ENCODE measurements around the gene NSUN5.
"Not testable (repeated sequence)": the region's sequence is repeated elsewhere in the genome, so short reads cannot be mapped to it uniquely, and the experiment has no call there.

Gene NSUN5

DNA sequence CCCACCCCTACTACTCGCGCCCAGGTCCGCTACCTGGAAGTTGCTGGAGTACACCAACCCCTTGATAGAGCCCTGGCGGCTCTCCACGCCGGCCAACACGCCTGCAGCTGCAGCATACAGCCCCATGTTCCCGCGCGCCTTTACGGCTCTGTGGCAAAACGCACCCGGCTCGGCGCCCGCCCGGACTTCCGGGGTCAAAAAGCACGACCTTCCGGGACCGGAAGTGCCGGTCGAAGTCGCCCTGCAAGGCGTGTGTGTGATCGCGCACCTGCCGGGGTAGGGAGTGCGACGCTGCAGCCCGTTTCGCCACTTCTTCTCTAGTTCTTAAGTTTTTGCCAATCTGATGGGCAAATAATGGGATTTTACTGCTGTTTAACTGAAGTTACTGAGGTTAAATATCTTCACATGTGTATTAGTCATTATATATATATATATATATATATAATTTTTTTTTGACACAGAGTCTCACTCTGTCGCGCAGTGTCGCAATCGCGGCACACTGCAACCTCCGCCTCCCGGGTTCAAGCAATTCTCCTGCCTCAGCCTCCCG lies at the start of gene NSUN5:
TSS of gene NSUN5 (minus strand) at position 162 of the 550 bp plus-strand sequence. CDS start at position 126, 36 bp downstream.
- DNase-seq (ENCODE audit: low read depth): peak; percentile 40

DNA sequence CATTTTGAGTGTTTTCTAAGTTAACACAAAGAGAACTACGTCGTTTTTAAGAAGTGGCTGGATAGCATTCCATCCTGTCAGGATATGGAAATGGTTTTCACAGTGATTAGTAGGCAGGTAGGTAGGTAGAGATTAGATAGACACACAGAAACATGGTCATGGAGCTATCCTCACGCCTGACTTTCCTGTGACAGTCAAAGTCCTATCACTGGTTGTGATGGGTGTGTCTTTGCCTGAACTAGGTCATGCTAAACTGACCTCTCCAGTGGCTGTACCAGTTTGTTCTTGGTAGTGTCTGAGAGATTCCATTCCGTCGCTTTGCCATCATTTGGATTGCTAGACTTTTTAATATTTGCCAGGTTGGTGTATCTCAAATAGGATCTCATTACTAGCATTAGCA lies 47.5 kb upstream of the NSUN5 start:
- no peak for DNase-seq (ENCODE audit: low read depth)

DNA sequence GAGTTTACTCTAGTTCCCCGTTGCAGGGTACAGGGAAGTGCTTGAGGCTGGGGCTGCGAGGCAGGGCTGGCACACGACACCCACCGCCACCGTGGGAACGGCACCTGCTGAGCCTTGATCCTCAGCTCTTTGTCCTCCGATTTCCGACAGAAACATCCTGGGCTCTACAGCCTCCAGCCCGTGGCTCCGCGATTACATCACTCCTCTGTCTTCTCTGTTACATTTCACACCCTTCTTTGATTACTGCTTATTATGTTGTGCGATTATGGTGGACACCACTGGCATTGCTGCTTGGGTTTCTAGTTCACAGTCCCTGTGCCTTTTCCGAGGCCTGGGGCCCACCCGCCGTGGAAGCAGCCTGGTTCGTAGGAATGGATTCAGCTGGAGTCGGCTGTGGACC lies 46.2 kb upstream of the NSUN5 start:
- no peak for DNase-seq (ENCODE audit: low read depth)

DNA sequence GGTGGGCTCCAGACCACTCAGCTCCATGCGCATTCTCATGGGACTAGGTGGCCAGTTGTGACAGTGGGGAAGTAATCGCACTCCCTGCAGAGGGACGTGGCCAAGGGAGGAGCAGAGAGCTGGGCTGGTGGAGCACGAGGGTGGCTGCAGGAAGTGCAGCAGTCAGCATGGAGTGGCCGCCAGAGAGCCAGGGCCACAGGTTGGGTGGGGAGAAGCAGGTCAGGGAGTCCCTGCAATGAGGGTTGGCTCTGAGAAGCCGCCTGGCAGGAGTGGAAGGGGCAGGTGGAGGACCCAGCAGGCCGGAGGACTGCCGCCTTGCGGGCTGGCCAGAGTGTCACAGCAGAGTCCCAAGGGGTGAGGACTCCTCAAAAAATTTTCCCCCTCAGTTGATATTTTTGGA lies 45.6 kb upstream of the NSUN5 start:
- no peak for DNase-seq (ENCODE audit: low read depth)

DNA sequence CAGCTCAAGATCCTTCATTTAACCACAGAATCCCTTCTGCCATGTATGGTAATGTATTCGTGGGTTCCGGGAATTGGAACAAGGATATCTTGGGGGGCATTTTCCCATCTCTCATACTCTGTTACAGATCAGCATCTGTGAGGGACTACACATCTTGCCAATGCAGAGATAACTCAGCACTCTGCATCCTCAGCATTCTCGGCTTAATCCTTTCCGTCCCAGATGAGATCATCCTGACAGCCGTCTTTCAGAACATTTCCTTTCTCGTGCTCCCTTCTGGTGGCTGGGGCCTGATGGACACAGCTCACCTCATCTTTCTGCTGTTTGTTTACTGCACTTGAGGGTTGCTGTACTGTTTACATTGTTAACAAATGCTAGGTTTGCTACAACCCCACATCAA lies 44.6 kb upstream of the NSUN5 start:
- DNase-seq (ENCODE audit: low read depth): no peak

DNA sequence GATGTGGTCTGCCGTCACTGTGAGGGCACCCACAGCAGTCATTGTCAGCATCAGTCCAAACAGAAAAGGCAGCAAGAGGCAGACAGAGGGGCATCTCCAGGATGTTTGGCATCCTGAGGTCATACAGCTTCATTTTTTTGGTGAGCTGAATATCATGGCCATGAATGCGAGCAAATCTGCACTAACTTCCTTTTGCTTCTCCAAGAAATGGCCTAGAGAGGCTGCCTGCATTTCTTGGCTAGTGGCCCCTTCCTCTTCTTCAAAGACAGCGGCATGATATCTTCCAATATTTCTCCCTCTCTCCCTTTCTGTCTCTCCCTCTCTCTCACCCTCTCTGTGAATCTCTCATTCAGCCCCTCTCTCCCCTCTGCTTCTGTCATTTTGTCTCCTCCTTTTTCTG lies 44.2 kb upstream of the NSUN5 start:
- DNase-seq (ENCODE audit: low read depth): no peak

DNA sequence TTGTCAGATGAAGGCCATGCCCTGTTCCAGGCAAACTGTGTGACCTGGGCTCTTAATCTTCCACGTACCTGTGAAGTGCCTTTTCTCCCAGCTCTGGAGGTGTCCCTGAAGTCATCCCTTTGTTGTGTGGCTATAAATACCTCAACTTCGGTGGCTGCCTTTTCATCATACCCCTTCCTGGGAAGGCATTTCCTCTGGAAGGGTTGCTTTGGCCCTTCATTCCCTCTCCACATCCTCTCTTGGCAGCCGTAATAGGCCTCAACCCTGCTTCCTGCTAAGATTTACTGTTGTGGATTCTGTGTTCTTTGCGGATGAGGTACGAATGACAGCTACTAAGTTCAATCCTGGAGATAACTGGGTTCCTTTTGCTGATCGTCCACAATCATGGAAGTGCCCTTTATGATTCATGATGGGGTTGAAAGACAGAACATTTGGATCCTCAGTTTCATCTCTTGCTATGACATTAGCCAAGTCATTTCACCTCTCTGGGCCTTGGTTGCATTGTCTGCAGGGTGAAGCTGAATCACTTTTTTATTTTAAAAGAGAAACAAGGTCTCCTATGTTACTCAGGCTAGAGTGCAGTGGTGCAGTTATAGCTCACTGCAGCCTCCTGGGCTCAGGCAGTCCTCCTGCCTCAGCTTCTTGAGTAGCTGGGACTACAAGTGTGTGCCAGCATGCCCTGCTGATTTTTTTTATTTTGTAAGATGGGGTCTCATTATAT lies 43.0 kb upstream of the NSUN5 start:
- no peak for DNase-seq (ENCODE audit: low read depth)

DNA sequence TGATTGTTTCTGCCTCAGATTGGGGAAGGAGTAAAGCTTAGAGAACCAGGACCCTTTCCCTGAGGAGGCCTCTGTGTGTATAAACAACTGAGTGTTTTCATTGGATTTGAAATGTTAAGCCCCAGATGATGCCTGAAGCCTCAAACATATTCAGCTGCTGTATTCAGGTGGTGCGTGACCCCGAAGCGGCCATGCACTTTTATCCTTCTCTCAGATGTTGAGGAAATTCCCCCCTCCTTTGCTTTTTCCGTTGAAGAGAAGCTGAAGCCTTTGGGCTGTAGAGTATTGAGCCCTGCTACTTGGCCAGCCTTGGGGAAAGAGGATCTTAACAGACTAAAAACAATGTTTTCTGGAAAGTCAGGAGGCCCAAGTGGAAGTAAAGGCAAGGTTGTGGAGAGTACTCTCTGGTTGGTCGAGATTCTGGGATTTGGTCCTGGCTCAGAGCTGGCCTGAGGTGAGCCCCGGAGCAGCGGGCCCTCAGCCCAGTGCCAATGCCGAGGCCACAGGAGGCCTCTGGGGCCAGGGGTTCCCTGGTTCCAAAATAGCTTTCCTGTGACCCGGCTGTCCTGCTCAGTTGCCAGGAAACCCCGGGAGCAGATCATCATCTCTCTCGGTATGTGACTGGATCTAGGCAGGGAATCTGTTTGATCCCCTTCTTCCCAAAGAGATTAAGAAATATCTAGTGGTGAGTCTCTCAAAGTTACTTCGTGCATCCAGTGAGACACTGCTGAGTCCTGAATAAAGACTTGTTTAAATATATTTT lies 41.9 kb upstream of the NSUN5 start:
- DNase-seq (ENCODE audit: low read depth): no peak

DNA sequence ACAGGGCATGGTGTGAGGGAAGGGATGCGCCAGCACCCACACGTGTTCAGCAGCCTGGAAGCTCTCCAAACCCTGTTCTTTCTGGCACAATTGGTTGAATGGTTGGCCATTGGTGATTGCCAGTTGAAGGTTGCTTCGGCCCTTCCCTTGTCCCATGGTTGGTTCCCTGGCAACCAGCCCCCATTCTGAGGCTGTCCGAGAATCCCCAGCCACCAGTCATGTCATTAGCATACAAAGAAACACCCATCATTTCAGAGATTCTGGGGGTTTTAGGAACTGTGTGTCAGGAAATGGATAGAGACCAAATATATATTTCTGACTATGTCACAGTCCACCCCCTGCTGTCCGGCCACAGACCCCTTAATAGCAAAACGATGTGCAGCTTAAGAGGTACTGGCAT lies 41.1 kb upstream of the NSUN5 start:
- DNase-seq (ENCODE audit: low read depth): no peak

DNA sequence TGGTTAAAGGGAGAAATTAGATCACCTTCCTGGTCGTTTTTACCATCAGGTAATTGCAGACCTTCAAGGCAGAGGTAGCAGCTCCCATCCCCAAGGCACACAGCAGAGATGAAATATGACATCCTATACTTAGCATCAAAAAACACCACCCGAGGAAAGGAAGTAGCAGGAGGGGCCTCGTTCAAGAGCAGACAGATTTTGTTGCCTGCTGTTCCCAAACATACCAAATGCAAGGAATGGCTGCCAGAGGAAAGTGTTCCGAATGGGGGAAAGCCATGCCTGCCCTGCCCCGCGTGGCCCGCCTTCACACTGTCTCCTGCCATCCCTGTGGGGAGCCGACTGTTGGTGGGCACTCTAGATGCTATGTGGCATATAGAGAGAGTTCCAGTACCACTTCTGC lies 37.3 kb upstream of the NSUN5 start:
- DNase-seq (ENCODE audit: low read depth): no peak

DNA sequence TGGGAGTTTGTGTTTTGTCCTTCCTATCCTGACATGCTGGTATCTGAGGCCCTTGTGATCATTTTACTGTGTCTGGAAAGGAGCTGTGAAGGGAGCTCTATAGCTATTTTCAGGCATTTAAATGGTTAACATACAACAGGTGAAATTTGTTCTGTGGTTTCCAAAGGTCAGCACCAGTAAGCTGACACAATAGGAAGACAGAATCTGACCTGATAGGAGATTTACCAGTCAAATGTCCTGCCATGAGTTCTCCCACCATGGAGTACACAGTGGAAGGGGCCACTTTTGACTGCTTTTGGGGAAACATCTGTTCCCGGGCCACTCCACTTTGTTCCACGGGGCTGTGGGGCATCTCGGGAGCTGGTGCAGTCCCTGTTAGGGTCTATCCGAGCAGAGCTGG lies 36.9 kb upstream of the NSUN5 start:
- DNase-seq (ENCODE audit: low read depth): no peak

DNA sequence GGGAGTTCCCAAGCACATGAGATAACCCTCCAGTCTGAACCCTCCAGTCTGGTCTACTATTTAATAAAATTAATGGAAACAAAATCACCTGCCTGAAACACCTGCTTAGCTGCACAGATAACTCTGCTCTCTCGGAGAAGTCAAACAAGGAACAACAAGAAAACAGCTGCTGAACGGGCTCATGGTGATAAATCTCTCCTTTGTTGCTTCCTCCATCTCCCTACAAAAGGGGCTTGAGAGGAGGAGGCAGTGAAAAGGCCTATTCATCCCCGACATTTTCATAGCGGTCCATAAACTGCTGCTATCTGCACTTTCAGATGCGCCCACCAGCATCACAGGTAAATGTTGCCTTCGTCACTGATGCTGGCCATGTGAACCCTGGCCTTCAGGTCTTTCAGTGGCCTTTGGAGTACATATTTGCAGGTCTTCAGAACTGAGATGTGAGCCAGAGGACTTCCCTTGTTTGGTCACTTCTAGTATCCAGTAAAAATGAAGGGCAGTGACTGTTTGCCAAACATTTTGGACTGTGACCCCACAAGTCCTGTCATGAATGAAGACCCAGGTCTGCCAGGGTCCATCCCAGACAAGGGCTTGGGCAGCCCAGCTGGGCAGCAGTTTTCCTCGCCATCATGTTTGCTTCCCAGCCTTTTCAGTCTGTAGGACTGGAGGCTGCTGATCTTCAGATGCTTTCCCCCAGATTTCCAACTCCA lies 35.2 kb upstream of the NSUN5 start:
- no peak for DNase-seq (ENCODE audit: low read depth)

DNA sequence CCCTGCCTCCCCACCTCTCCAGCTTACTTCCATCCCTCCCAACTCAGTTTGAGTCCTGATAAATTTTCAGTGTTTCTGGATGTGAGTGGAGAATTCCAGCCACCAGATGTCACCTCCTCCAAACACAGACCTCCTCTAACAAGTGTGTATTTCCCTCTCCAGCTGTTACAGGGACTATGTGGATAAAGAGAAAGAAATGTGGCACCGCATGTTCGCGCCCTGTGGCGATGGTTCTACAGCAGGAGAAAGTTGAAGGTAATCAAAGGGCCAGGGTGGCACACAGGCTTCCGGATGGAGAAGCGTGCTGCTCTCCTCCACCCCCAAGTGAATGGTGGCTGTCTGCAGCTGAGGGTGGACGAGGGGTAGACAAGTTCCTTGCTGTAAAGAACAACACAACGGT lies 34.0 kb upstream of the NSUN5 start:
- peak; percentile 51 for DNase-seq (ENCODE audit: low read depth)

DNA sequence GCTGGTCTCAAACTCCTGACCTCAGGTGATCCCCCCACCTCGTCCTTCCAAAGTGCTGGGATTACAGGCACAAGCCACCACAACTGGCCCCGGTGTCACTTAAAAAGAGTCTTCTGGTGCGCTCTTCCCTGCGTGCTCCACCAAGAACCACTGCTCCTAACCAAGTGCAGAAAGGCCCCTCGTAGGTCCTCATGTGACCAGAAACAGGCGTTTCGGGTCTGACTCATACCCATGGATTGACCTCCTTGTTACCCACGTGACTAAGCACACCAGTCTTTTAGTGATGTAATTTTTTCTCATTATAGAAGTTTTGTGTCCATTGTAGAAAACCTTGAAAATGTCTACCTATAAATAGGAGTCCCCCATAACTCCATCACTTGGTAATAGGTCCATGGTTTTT lies 33.3 kb upstream of the NSUN5 start:
- peak; percentile 62 for DNase-seq (ENCODE audit: low read depth)

DNA sequence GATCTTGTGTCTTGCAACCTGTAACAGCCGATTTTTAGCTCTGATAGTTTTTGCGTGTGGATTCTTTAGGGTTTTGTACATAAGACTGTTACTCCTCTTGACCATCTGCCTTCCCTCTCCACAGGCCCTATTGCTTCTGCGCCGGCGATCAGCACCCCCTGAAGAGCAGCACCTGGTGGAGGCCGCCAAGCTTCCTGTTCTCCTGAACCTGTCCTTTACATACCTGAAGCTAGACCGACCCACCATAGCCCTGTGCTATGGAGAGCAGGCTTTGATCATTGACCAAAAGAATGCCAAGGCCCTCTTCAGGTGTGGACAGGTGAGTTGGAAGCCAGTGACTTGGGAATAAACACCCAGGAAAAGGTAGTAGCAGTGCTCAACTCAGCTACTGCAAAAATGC lies 31.9 kb upstream of the NSUN5 start:
- DNase-seq (ENCODE audit: low read depth): no peak

DNA sequence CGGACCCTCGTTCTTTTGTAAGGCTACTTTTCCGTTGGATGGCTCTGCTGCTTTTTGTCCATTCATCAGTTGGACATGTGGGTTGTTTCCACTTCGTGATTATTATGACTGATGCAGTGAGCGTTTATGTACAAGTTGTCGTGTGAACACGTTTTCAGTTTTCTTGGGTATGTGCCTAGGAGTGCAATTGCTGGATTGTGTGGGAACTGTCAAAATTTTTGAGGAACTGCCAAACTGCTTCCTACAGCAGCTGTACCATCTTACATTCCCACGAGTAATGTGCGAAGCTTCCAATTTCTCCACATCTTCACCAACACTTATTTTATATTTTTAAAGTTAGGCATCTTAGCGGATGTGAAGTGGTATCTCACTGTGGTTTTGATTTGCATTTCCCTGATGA lies 29.7 kb upstream of the NSUN5 start:
- no peak for DNase-seq (ENCODE audit: low read depth)

DNA sequence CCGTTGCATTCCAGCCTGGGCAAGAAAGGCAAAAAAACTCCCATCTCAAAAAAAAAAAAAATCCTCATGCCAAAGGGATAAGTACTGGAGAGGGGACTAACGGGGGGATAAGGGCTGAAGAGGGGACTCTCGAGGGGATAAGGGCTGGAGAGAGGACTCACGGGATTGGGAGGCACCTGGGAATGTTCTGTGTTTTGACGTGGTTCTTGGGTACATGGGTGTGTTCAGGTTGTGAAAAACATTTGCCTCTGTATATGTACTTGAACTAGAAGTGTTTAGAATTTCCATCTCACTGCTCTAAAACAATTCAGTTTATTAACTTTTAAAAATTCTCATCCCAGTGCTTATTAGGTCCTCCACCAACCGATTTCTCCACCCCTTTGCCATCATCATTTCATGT lies 23.8 kb upstream of the NSUN5 start:
- no peak for DNase-seq (ENCODE audit: low read depth)

DNA sequence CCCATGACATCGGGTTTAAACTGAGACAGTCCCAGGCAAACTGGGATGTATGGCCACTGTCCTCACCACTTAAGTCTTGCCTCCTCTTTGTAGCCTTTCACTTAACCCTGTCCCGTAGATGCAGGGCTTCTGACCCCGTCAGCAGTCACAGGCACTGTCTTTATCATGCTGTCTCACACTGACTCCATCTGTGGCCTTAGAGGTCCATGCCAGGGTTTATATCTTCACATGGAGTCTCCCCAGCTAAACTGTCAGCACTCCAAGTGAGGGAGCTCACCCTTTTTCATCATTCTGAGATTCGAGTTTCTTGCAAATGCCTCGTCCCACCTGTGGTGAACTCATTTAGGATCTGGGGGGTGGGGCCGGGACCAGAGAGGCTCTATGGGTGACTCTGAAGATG lies 22.1 kb upstream of the NSUN5 start:
- no peak for DNase-seq (ENCODE audit: low read depth)

DNA sequence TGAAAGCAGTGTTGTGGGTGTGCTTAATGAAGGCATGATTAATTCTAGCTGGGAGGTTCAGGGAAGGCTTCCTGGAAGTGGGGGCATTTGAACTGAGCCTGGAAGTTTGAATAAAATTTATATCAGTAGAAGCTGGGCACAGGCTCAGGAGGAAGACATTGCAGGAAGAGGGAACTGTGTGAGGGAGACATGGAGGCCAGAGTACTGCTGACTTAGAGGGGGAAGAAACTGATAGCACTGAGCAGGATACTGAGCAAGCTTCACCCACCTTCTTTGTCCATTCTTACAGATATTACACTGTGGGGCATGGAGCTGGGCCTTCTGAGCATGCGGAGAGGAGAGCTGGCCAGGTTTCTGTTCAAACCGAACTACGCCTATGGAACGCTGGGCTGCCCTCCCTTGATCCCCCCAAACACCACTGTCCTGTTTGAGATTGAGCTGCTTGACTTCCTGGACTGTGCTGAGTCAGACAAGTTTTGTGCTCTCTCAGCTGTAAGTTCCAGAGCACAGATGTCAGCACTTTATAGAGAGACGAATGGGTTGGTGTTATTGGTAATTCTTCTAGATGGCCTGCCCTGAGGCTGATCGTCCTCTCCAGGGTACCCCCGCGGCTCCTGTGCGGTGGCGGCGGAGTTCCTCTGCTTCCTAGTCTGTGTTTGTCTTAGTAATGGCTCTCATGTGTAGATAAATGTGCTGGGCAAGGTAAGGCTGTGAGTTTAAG lies 21.4 kb upstream of the NSUN5 start:
- DNase-seq (ENCODE audit: low read depth): no peak

DNA sequence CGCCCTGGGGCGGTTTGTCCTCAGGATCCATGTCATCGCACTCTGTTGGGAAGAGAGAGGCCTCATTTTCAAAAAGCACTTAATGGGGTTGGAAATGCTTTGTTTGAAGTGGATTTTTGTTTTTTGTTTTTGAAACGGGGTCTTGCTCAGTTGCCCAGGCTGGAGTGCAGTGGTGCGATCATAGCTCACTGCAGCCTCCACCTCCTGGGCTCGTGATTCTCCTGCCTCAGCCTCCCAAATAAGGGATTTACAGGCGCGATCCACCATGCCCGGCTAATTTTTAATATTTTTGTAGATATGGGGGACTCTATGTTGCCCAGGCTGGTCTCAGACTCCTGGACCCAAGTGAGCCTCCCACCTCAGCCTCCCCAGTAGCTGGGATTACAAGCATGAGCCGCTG lies 20.1 kb upstream of the NSUN5 start:
- DNase-seq (ENCODE audit: low read depth): no peak

DNA sequence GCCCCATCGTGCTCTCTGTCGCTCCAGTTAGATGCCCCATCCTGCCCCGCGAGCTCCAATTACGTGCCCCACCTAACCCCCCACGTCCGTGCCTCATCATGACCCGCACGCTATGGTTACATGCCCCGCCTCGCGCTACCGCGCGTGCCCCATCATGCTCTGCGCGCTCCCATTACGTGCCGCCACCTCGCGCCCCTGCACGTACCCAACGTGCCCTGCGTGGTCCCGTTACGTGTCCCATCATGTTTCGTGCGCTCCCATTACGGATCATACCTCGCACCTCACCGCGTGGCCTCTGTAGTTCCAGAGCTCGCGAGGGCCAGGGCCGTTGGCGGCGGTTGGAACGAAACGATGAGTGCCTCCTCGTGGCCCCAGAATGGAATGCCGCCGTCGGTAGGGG lies 19.3 kb upstream of the NSUN5 start, which contains the start of the genes FKBP6 and TRIM50:
TSS of gene FKBP6 (plus strand) at position 240 of the 400 bp plus-strand sequence. CDS start 268 bp downstream, outside the sequence.
TSS of gene TRIM50 (minus strand) at position 161 of the 400 bp plus-strand sequence. CDS start 3,295 bp downstream, outside the sequence.
- not testable (repeated sequence) for DNase-seq (ENCODE audit: low read depth)

DNA sequence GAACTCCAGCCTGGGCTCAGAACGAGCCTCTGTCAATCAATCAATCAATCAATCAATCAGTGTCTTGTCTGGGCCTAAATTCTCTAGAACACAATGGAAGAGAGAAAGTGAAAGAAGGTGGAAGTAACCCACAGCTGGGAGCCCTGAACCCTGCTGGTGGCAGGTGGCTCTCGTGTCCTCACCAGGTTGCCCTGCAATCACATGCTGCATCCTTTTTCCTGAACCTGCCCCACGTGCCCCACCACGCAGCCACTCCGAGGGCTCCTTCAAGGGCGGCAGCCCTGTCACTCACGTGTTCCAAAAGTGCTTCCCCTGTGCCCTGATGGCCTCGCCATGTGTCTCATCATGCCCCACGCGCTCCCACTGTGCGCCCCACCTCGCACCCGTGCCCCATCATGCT lies 18.8 kb upstream of the NSUN5 start:
- DNase-seq (ENCODE audit: low read depth): not testable (repeated sequence)
